Heart right ventricle (tissue), 16 donors: ENCODE measurements around the gene HOXA5. TPM values are rescaled to one million over a fixed set of nuclear protein-coding genes. Genes with fewer than 3 reads are reported as not detected.

ENCODE experiments used
- ATAC-seq, 8 donors: fragments of 200-7000 bp; cut with Tn5 transposase; one replicate each; pipeline ENCODE4 v1.9.1; 2020; ENCODE audit warnings: mild to moderate bottlenecking in 8 of 8, moderate library complexity in 8 of 8, moderate number of reproducible peaks in 1 of 8
- DNase-seq, 2 donors: peaks; one replicate each; pipeline ENCODE4 v3.0.0-alpha.2; 2020
- H3K27ac ChIP-seq, 10 donors: fragments of 200-600 bp; sonication (generic) in 2 of 10; one replicate each; pipeline versions ENCODE4 v1.5.0 to v1.8.0; 2020 to 2022; ENCODE audit warnings: mild to moderate bottlenecking in 3 of 10
- H3K27me3 ChIP-seq, 7 donors: fragments of 200-600 bp; one replicate each; pipeline ENCODE4 v1.8.0; 2021 to 2022; ENCODE audit warnings: mild to moderate bottlenecking in 2 of 7
- H3K36me3 ChIP-seq, 9 donors: fragments of 200-600 bp; sonication (generic) in 1 of 9; one replicate each; pipeline versions ENCODE4 v1.5.0 to v1.8.0; 2020 to 2022; ENCODE audit warnings: mild to moderate bottlenecking in 2 of 9
- H3K4me1 ChIP-seq, 9 donors: fragments of 200-600 bp; sonication (generic) in 1 of 9; one replicate each; pipeline versions ENCODE4 v1.5.0 to v1.8.0; 2020 to 2022; ENCODE audit warnings: mild to moderate bottlenecking in 4 of 9
- H3K4me3 ChIP-seq, 10 donors: fragments of 200-600 bp; sonication (generic) in 2 of 10; one replicate each; pipeline versions ENCODE4 v1.5.0 to v1.8.0; 2020 to 2022; ENCODE audit warnings: mild to moderate bottlenecking in 7 of 10, moderate library complexity in 2 of 10
- H3K9me3 ChIP-seq, 11 donors: fragments of 200-600 bp in 10 of 11; sonication (generic) in 2 of 11; one replicate each; pipeline versions ENCODE4 v1.5.0 to v1.8.0; 2013 to 2022; ENCODE audit warnings: mild to moderate bottlenecking in 2 of 11, control low read depth in 1 of 11, moderate library complexity in 1 of 11
- CTCF ChIP-seq, 9 donors: fragments of 200-600 bp; sonication (generic) in 2 of 9; IDR thresholded peaks; one replicate each; pipeline versions ENCODE4 v1.5.0 to v1.8.0; 2021 to 2022; ENCODE audit warnings: antibody characterized with exemption in 9 of 9, mild to moderate bottlenecking in 5 of 9, moderate library complexity in 1 of 9
- WGBS, 2 donors: extraction: QIAGEN DNeasy Blood & Tissue Kit; methylation state at CpG; one replicate each; pipeline ENCODE4 v1.1.7; 2013; ENCODE audit warnings: inconsistent platforms in 1 of 2; 5-methylcytosine and 5-hydroxymethylcytosine counted together
- intact Hi-C, 10 donors: fragments of 100-400 bp; cut with DNase I; formaldehyde crosslinking; loops; one replicate each; pipeline versions ENCODE4 v1.11.1 to v1.14.2; 2022
- polyA plus RNA-seq, 2 donors: library from polyadenylated mRNA; stranded (reverse); fragments of 200-250 nt; gene quantifications; one replicate each; pipeline ENCODE4 v1.2.3, GENCODE V29; 2013
- total RNA-seq, 10 donors: library from RNA; stranded (reverse); fragmentation: NEBNext Ultra II Directional in 3 of 10; extraction: Animal tissue kit (Norgen Biotek cat#: 25700) in 3 of 10; gene quantifications; one replicate each; pipeline versions ENCODE4 v1.2.1 to v1.2.4, GENCODE V29; 2021 to 2023
- donor health status: Arrhythmogenic right ventricular cardiomyopathy.
- donor health status: ischemic (EF 13 %, LVEDD 7.1; RV severe dilation, severe dysfunction).
- donor health status: healthy with polysubstance abuse.
- donor health status: DM: no; HTN: yes; CAD: no.
- donor health status: DM: no; HTN: no; CAD: no.
- donor health status: ischemic (EF 25% LVEDD 6.9; RV normal size, moderate dysfunction).
- donor health status: ischemic (EF 25% LVEDD 5.7; RV mildly dilated, moderate dysfunction).
- donor health status: healthy.
- donor health status: DM: yes; HTN: yes; CAD: no.
- donor health status: Ischemic cardiomyopathy.
- donor health status: ischemic (EF 35%, LVEDD 5.7; RV mildly dilated, moderate dysfunction).
- donor health status: nonischemic (EF 11% LVEDD 7.7; RV severe dilation, severe dysfunction).
- donor health status: DM: yes; HTN: yes; CAD: no.
- donor health status: PGD.
- donor health status: ischemic (EF 29% LVEDD 5.4; RV normal size, mild dysfunction).
- donor health status: nonischemic (EF 23%, LVEDD 6.1; RV moderate dilation, normal function).

Gene HOXA5
- total and polyA plus RNA-seq, 12 donors: 0.09 to 0.95 (median 0.24) TPM; not detected in 8

GRCh38 chr7:27103489-27104226 lies 39.8 kb downstream of the HOXA5 start:
- DNase-seq: no peak
- ATAC-seq: no peak
- intact Hi-C loops: no loop called here
- 6 to 9% methylated on average over 35 of the region's 35 CpGs for WGBS, 2 donors
- Histone ChIP-seq H3K4me3 (peak overlapping the region in 5 of 10 donors; percentile 8 to 40 (median 22)), H3K27me3 (peaks cover 33 to 100% (median 100%) of the 10 kb centered on the region in 7 donors), H3K4me1 (peaks cover 0 to 56% (median 12%) of the 10 kb centered on the region in 9 donors), H3K27ac (peak overlapping the region in 3 of 10 donors; percentile 31 to 64 (median 60)), H3K9me3 (no peaks in the 10 kb centered on the region), H3K36me3 (no peaks in the 10 kb centered on the region)
- TF ChIP-seq CTCF (IDR thresholded peaks at IDR 0.05): no peak

- TF ChIP-seq CTCF (IDR thresholded peaks at IDR 0.05): no peak
- peak within 1 kb of the TSS in 4 of 10 donors; percentile 31 to 64 (median 46) for H3K27ac ChIP-seq
- no peaks in the 10 kb centered on the region for H3K9me3 ChIP-seq
- peaks cover 34 to 100% (median 100%) of the 10 kb centered on the region in 7 donors for H3K27me3 ChIP-seq
- DNase-seq (no peak), ATAC-seq (peak in 2 of 8 donors; percentile 19 to 38)
- intact Hi-C loops: no loop called here
- H3K36me3 ChIP-seq: no peaks in the 10 kb centered on the region
- 3 to 6% methylated on average over 29 of the region's 29 CpGs for WGBS, 2 donors
- peak within 1 kb of the TSS in 5 of 10 donors; percentile 13 to 40 (median 26) for H3K4me3 ChIP-seq
- H3K4me1 ChIP-seq: peaks cover 0 to 56% (median 15%) of the 10 kb centered on the region in 9 donors
Observed at GRCh38 chr7:27102581-27103442, 40.7 kb downstream of the HOXA5 start, which contains the start of gene HOXA2. Gene HOXA2, minus strand, starts transcription at chr7:27102683. Its CDS starts 183 bp downstream, at chr7:27102500.

GRCh38 chr7:27101957-27102580 lies 41.4 kb downstream of the HOXA5 start:
- H3K27ac ChIP-seq: peak overlapping the region in 3 of 10 donors; percentile 31 to 64 (median 60)
- no peaks in the 10 kb centered on the region for H3K9me3 ChIP-seq
- WGBS, 2 donors: 2 to 3% methylated on average over 39 of the region's 39 CpGs
- intact Hi-C loops: no loop called here
- ATAC-seq (no peak), DNase-seq (no peak)
- H3K4me3 ChIP-seq: peak overlapping the region in 5 of 10 donors; percentile 13 to 40 (median 26)
- peaks cover 0 to 59% (median 18%) of the 10 kb centered on the region in 9 donors for H3K4me1 ChIP-seq
- H3K36me3 ChIP-seq: no peaks in the 10 kb centered on the region
- TF ChIP-seq CTCF (IDR thresholded peaks at IDR 0.05): no peak
- peaks cover 38 to 100% (median 100%) of the 10 kb centered on the region in 7 donors for H3K27me3 ChIP-seq
